Measurements from ENCODE around the gene SURF6. TPM values are rescaled to one million over a fixed set of nuclear protein-coding genes. Genes with fewer than 3 reads are reported as not detected.
A peak's percentile ranks its signal among the peaks of the same experiment; 100 is the strongest.
"Not testable (repeated sequence)": the region's sequence is repeated elsewhere in the genome, so short reads cannot be mapped to it uniquely, and the experiment has no call there.

The SURF6 gene
- 10 to 100 TPM; 16.9 to 18.2 TPM for total RNA-seq

DNA sequence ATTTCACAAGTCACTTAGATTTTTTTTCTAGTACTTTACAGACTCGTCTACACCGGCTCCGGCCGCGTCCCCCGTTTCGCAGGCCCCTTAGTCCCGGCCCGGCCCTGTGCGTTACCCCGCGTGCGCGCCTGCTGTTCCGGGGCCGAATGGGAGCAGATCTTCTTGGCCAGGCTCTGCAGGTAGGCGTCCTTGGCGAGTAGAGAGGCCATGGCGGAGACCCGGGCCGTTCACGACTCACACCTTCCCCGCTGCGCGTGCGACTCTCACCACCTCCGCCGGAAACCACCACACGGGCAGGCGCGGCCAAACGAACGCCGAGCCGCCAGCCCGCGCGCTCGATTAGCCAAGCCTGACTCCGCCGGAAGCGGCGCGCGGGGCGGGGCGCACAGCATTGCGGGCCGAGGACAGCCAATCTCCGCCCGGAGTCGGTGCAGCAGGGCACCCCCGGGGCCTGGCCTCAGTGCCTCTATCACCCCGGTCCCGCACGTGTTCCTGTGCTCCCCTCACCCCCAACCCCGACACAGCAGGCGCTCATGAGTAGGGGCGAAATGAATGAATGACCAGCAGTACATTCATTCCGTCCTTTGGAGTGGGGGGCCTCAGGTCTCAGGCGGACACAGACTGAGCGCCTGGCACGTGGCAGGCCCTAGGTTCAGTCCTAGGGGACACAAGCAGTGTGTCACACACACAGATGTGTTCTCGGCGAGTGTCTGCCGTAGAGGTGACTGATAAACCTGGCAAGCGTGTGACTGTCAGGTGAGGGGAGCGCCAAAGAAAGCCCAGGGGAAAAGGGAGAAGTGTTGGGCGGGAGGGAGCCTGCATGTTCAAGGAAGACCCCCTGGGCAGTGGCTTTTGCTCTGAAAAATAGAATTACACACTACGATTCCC is at the start of gene SURF6:
Gene SURF6 (minus strand): TSS at position 265 of the 888 bp plus-strand sequence. CDS start 56 bp downstream, at position 209.
- H3K36me3 Mint-ChIP-seq = peaks cover 47% of the 10 kb centered on the region
- H3K27ac Mint-ChIP-seq = peak within 1 kb of the TSS; percentile 91
- CTCF ChIA-PET = no interaction called here
- H3K4me3 Mint-ChIP-seq = peak within 1 kb of the TSS; percentile 96
- no peaks in the 10 kb centered on the region for H3K9me3 Mint-ChIP-seq
- POLR2A ChIA-PET = interaction anchor here (1.0 to 1.4 kb wide), 3 partner anchors 11 to 39 kb away, joined by 3 to 5 read pairs (median 4); partner anchors contain the start of genes MED22 and RPL7A
- H3K27me3 Mint-ChIP-seq = no peaks in the 10 kb centered on the region
- DNase-seq = peak; percentile 96
- intact Hi-C loops (cut with micrococcal nuclease) = loop anchor here (1.0 kb wide), 3 partner anchors 12 to 40 kb away; partner anchors contain the start of genes MED22, RPL7A, STKLD1 and SURF4
- H3K4me1 Mint-ChIP-seq (ENCODE audit: low read depth) = peaks cover 35% of the 10 kb centered on the region

DNA sequence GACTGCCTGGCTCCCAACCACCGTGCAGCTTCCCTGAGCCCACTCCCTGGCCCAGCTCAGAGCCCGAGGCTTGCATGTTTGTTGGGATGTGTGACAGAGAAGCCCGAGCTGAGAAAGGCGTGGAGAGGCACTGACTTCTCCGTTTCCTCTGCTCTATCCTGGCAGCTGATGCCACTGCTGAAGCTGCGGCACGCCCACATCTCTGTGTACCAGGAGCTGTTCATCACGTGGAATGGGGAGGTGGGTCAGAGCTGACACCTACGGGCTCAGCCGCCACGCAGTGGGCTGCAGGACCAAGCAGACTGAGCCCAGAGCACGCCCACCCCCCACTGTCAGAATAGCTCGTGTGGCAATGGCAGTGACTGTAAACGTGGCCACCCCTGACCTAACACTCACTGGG is 49.5 kb upstream of the SURF6 start:
- Mint-ChIP-seq H3K27me3 (peaks cover 6% of the 10 kb centered on the region), H3K27ac (no peak overlapping the region), H3K4me1 (ENCODE audit: low read depth) (no peaks in the 10 kb centered on the region), H3K9me3 (no peaks in the 10 kb centered on the region), H3K36me3 (no peaks in the 10 kb centered on the region), H3K4me3 (no peak overlapping the region)
- DNase-seq = no peak
- intact Hi-C loops (cut with micrococcal nuclease) = no loop called here
- ChIA-PET POLR2A (no interaction called here), CTCF (no interaction called here)

DNA sequence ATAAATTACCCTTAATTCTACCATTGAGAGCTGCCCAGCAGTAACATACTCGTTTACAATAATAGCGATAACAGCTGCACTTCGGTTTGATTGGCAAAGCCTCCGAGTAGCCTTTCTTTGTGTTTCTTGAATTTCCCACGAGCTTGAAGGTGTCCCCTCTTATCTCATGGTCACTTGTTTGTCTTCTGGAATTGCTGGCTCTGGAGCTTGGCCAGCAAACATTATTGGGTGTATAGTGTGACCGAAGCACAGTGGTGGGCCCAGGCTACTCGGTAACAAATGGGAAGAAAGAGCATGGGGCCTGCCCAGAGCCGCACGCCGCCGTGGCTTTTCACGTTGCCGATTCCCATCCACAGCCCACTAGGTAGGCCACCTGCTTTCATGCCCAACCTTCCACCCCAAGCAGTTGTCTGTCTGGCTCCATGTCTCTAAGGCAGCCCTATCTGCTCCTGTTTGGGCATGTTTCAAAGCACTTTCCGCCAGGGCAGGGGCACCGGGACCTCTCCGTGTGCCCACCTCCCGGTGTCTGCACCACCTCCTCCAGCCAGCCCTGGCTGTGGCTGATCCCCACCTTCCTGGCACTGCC is 48.8 kb upstream of the SURF6 start:
- Mint-ChIP-seq H3K4me3 (no peak overlapping the region), H3K27ac (no peak overlapping the region), H3K36me3 (no peaks in the 10 kb centered on the region), H3K9me3 (no peaks in the 10 kb centered on the region), H3K27me3 (peaks cover 3% of the 10 kb centered on the region), H3K4me1 (ENCODE audit: low read depth) (no peaks in the 10 kb centered on the region)
- DNase-seq = no peak
- intact Hi-C loops (cut with micrococcal nuclease) = no loop called here
- ChIA-PET CTCF (interaction anchor here (0.8 kb wide), 1 partner anchor 11 kb away, joined by 3 read pairs; no protein-coding TSS in a partner anchor), POLR2A (no interaction called here)

- Mint-ChIP-seq H3K27ac (no peak overlapping the region), H3K36me3 (no peaks in the 10 kb centered on the region), H3K4me3 (no peak overlapping the region), H3K4me1 (ENCODE audit: low read depth) (no peaks in the 10 kb centered on the region), H3K27me3 (no peaks in the 10 kb centered on the region), H3K9me3 (no peaks in the 10 kb centered on the region)
- DNase-seq = no peak
- POLR2A ChIA-PET = no interaction called here
- CTCF ChIA-PET = no interaction called here
- intact Hi-C loops (cut with micrococcal nuclease) = no loop called here
Observed at GRCh38 chr9:133383438-133383837, 47.5 kb upstream of the SURF6 start.

DNA sequence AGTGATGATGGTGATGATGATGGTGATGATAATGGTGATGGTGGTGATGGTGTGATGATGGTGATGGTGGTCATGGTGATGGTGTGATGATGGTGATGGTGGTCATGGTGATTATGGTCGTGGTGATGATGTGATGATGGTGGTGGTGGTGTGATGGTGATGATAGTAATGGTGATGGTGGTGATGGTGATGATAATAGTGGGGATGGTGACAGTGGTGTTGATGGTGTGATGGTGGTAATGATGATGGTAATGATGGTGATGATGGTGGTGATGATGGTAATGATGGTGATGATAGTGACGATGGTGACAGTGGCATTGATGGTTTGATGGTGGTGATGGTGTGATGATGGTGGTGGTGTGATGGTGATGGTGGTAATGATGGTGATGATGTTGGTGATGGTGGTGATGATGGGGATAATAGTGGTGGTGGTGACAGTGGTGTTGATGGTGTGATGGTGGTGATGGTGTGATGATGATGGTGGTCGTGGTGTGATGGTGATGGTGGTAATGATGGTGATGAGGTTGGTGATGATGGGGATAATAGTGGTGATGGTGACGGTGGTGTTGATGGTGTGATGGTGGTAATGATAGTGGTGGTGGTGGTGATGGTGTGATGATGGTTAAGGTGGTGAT is 46.6 kb upstream of the SURF6 start:
- H3K27ac Mint-ChIP-seq = no peak overlapping the region
- no peaks in the 10 kb centered on the region for H3K4me1 Mint-ChIP-seq (ENCODE audit: low read depth)
- no peak overlapping the region for H3K4me3 Mint-ChIP-seq
- intact Hi-C loops (cut with micrococcal nuclease) = no loop called here
- no peaks in the 10 kb centered on the region for H3K36me3 Mint-ChIP-seq
- no peaks in the 10 kb centered on the region for H3K9me3 Mint-ChIP-seq
- CTCF ChIA-PET = no interaction called here
- no peak for DNase-seq
- POLR2A ChIA-PET = no interaction called here
- no peaks in the 10 kb centered on the region for H3K27me3 Mint-ChIP-seq

GRCh38 chr9:133380734-133381133 is 44.7 kb upstream of the SURF6 start:
- CTCF ChIA-PET = no interaction called here
- no peak overlapping the region for H3K4me3 Mint-ChIP-seq
- POLR2A ChIA-PET = no interaction called here
- no peaks in the 10 kb centered on the region for H3K27me3 Mint-ChIP-seq
- H3K9me3 Mint-ChIP-seq = no peaks in the 10 kb centered on the region
- peaks cover 3% of the 10 kb centered on the region for H3K4me1 Mint-ChIP-seq (ENCODE audit: low read depth)
- no peaks in the 10 kb centered on the region for H3K36me3 Mint-ChIP-seq
- intact Hi-C loops (cut with micrococcal nuclease) = no loop called here
- no peak for DNase-seq
- no peak overlapping the region for H3K27ac Mint-ChIP-seq

GRCh38 chr9:133379153-133380086 is 43.4 kb upstream of the SURF6 start:
- intact Hi-C loops (cut with micrococcal nuclease) = loop anchor here (10.0 kb wide), 1 partner anchor 1015 kb away; no protein-coding TSS in a partner anchor
- H3K4me3 Mint-ChIP-seq = no peak overlapping the region
- H3K4me1 Mint-ChIP-seq (ENCODE audit: low read depth) = peaks cover 6% of the 10 kb centered on the region
- ChIA-PET CTCF (no interaction called here), POLR2A (interaction anchor here (1.3 kb wide), 1 partner anchor 31 kb away, joined by 4 read pairs; the partner anchor contains the start of genes MED22 and RPL7A)
- DNase-seq = no peak
- H3K36me3 Mint-ChIP-seq = peaks cover 7% of the 10 kb centered on the region
- H3K27ac Mint-ChIP-seq = no peak overlapping the region
- no peaks in the 10 kb centered on the region for H3K9me3 Mint-ChIP-seq
- no peaks in the 10 kb centered on the region for H3K27me3 Mint-ChIP-seq

- Mint-ChIP-seq H3K9me3 (no peaks in the 10 kb centered on the region), H3K36me3 (peaks cover 11% of the 10 kb centered on the region), H3K27ac (no peak overlapping the region), H3K27me3 (no peaks in the 10 kb centered on the region), H3K4me1 (ENCODE audit: low read depth) (peaks cover 10% of the 10 kb centered on the region), H3K4me3 (no peak overlapping the region)
- intact Hi-C loops (cut with micrococcal nuclease) = loop anchor here (10.0 kb wide), 1 partner anchor 1016 kb away; no protein-coding TSS in a partner anchor
- CTCF ChIA-PET = interaction anchor here (0.8 kb wide), 1 partner anchor 191 kb away, joined by 3 read pairs; no protein-coding TSS in a partner anchor
- POLR2A ChIA-PET = interaction anchor here (1.3 kb wide), 1 partner anchor 30 kb away, joined by 4 read pairs; the partner anchor contains the start of genes MED22 and RPL7A
- no peak for DNase-seq
Observed at GRCh38 chr9:133378408-133378962, 42.5 kb upstream of the SURF6 start.

GRCh38 chr9:133377721-133378216 is 41.8 kb upstream of the SURF6 start:
- peaks cover 17% of the 10 kb centered on the region for H3K36me3 Mint-ChIP-seq
- no peak overlapping the region for H3K4me3 Mint-ChIP-seq
- peaks cover 17% of the 10 kb centered on the region for H3K4me1 Mint-ChIP-seq (ENCODE audit: low read depth)
- no peak overlapping the region for H3K27ac Mint-ChIP-seq
- ChIA-PET CTCF (interaction anchor here (0.8 to 1.3 kb wide), 3 partner anchors 40 to 234 kb away, joined by 3 to 6 read pairs (median 3); partner anchors contain the start of gene REXO4), POLR2A (interaction anchor here (1.3 kb wide), 1 partner anchor 30 kb away, joined by 4 read pairs; the partner anchor contains the start of genes MED22 and RPL7A)
- DNase-seq = no peak
- intact Hi-C loops (cut with micrococcal nuclease) = loop anchor here (10.0 kb wide), 1 partner anchor 1017 kb away; no protein-coding TSS in a partner anchor
- no peaks in the 10 kb centered on the region for H3K27me3 Mint-ChIP-seq
- H3K9me3 Mint-ChIP-seq = no peaks in the 10 kb centered on the region

DNA sequence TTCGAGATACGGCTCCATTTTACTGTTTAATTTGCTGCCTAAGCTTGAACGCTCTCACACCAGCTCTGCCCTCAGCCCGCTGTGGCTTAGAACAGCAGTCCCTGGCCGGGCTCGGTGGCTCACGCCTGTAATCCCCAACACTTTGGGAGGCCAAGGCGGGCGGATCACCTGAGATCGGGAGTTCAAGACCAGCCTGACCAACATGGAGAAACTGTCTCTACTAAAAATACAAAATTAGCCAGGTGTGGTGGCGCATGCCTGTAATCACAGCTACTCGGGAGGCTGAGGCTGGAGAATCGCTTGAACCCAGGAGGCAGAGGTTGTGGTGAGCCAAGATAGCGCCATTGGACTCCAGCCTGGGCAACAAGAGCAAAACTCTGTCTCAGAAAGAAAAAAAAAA is 41.3 kb upstream of the SURF6 start:
- ChIA-PET POLR2A (interaction anchor here (0.8 to 1.4 kb wide), 4 partner anchors 24 to 101 kb away, joined by 3 to 13 read pairs (median 4); partner anchors contain the start of genes MED22, RPL7A and SLC2A6), CTCF (interaction anchor here (0.6 to 1.3 kb wide), 7 partner anchors 13 to 233 kb away, joined by 3 to 6 read pairs (median 3); partner anchors contain the start of gene REXO4)
- H3K9me3 Mint-ChIP-seq, H3K27ac Mint-ChIP-seq, H3K27me3 Mint-ChIP-seq, DNase-seq: not testable (repeated sequence)
- Mint-ChIP-seq H3K36me3 (peaks cover 22% of the 10 kb centered on the region), H3K4me3 (peak overlapping the region; percentile 43), H3K4me1 (ENCODE audit: low read depth) (peaks cover 22% of the 10 kb centered on the region)
- intact Hi-C loops (cut with micrococcal nuclease) = loop anchor here (10.0 kb wide), 1 partner anchor 1018 kb away; no protein-coding TSS in a partner anchor

Data from activated CD4-positive, alpha-beta memory T cell treated with anti-CD3 and anti-CD28 coated beads for 36 hours (primary cell).